Liver (tissue), 9 donors: ENCODE results near the gene PPME1. TPM values are rescaled to one million over a fixed set of nuclear protein-coding genes. Genes with fewer than 3 reads are reported as not detected.

ENCODE experiments used
- DNase-seq: peaks from one replicate; pipeline ENCODE4 v3.0.0-alpha.2; 2017; ENCODE audit warnings: low spot score
- H3K27ac ChIP-seq, 2 donors: one replicate each; pipeline ENCODE4 v1.7.0; 2013; ENCODE audit warnings: inconsistent platforms in 2 of 2, low read length in 2 of 2, control low read depth in 1 of 2, low read depth in 1 of 2, mild to moderate bottlenecking in 1 of 2
- H3K27me3 ChIP-seq, 4 donors: one replicate each; pipeline versions ENCODE4 v1.6.1 to v1.7.0; 2013; ENCODE audit warnings: low read length in 3 of 4, inconsistent platforms in 1 of 4, mild to moderate bottlenecking in 1 of 4, moderate library complexity in 1 of 4; ENCODE audit not compliant: control insufficient read depth in 4 of 4, insufficient read depth in 4 of 4
- H3K36me3 ChIP-seq, 4 donors: one replicate each; pipeline versions ENCODE4 v1.6.1 to v1.7.0; 2013; ENCODE audit warnings: low read length in 3 of 4, mild to moderate bottlenecking in 3 of 4, low read depth in 1 of 4, moderate library complexity in 1 of 4; ENCODE audit not compliant: control insufficient read depth in 4 of 4, insufficient read depth in 3 of 4
- H3K4me1 ChIP-seq, 4 donors: one replicate each; pipeline versions ENCODE4 v1.6.1 to v1.7.0; 2013; ENCODE audit warnings: low read length in 3 of 4, mild to moderate bottlenecking in 3 of 4, moderate library complexity in 1 of 4; ENCODE audit not compliant: control insufficient read depth in 4 of 4, insufficient read depth in 4 of 4
- H3K4me3 ChIP-seq, 3 donors: one replicate each; pipeline versions ENCODE4 v1.6.1 to v1.7.0; 2013; ENCODE audit warnings: low read length in 3 of 3, control low read depth in 1 of 3, low read depth in 1 of 3, mild to moderate bottlenecking in 1 of 3
- H3K9ac ChIP-seq, 2 donors: one replicate each; pipeline ENCODE4 v1.7.0; 2013; ENCODE audit warnings: low read length in 2 of 2, mild to moderate bottlenecking in 2 of 2, moderate library complexity in 2 of 2, control low read depth in 1 of 2, low read depth in 1 of 2
- H3K9me3 ChIP-seq, 4 donors: one replicate each; pipeline versions ENCODE4 v1.6.1 to v1.7.0; 2013; ENCODE audit warnings: low read length in 3 of 4; ENCODE audit not compliant: control insufficient read depth in 4 of 4
- EGR1 ChIP-seq, 2 donors: IDR thresholded peaks; 2 replicates each; pipeline ENCODE4 v1.6.1; 2016 to 2018; ENCODE audit warnings: antibody characterized with exemption in 2 of 2, low read depth in 2 of 2
- FOXA1 ChIP-seq: IDR thresholded peaks from 2 replicates; pipeline ENCODE4 v1.6.1; 2016; ENCODE audit warnings: antibody characterized with exemption
- FOXA2 ChIP-seq: IDR thresholded peaks from 2 replicates; pipeline ENCODE4 v1.6.1; 2016; ENCODE audit warnings: antibody characterized with exemption
- GABPA ChIP-seq, 2 donors: IDR thresholded peaks in 1 of 2; conservative IDR thresholded peaks in 1 of 2; 2 replicates each; pipeline ENCODE4 v1.6.1; 2016; ENCODE audit warnings: antibody characterized with exemption in 2 of 2, mild to moderate bottlenecking in 1 of 2, moderate library complexity in 1 of 2
- HNF4A ChIP-seq, 2 donors: conservative IDR thresholded peaks; 2 replicates each; pipeline ENCODE4 v1.6.1; 2016; ENCODE audit warnings: antibody characterized with exemption in 2 of 2, mild to moderate bottlenecking in 2 of 2
- HNF4G ChIP-seq: IDR thresholded peaks from 2 replicates; pipeline ENCODE4 v1.6.1; 2016; ENCODE audit warnings: antibody characterized with exemption
- JUND ChIP-seq, 2 donors: IDR thresholded peaks; 2 replicates each; pipeline ENCODE4 v1.6.1; 2016; ENCODE audit warnings: antibody characterized with exemption in 2 of 2
- MAX ChIP-seq: IDR thresholded peaks from 2 replicates; pipeline ENCODE4 v1.6.1; 2016; ENCODE audit warnings: antibody characterized with exemption
- NR2F2 ChIP-seq: IDR thresholded peaks from 2 replicates; pipeline ENCODE4 v1.6.1; 2016; ENCODE audit warnings: antibody characterized with exemption
- RAD21 ChIP-seq, 2 donors: IDR thresholded peaks; 2 replicates each; pipeline ENCODE4 v1.6.1; 2016; ENCODE audit warnings: antibody characterized with exemption in 2 of 2, mild to moderate bottlenecking in 2 of 2
- REST ChIP-seq: IDR thresholded peaks from 2 replicates; pipeline ENCODE4 v1.6.1; 2016; ENCODE audit warnings: antibody characterized with exemption, mild to moderate bottlenecking
- RXRA ChIP-seq, 2 donors: IDR thresholded peaks; 2 replicates each; pipeline ENCODE4 v1.6.1; 2017 to 2018; ENCODE audit warnings: antibody characterized with exemption in 2 of 2, mild to moderate bottlenecking in 1 of 2
- SP1 ChIP-seq: IDR thresholded peaks from 2 replicates; pipeline ENCODE4 v1.6.1; 2018; ENCODE audit warnings: antibody characterized with exemption, mild to moderate bottlenecking
- TAF1 ChIP-seq: conservative IDR thresholded peaks from 2 replicates; pipeline ENCODE4 v1.6.1; 2016; ENCODE audit warnings: antibody characterized with exemption, mild to moderate bottlenecking
- YY1 ChIP-seq: IDR thresholded peaks from 2 replicates; pipeline ENCODE4 v1.6.1; 2016; ENCODE audit warnings: antibody characterized with exemption, mild to moderate bottlenecking
- WGBS: extraction: QIAGEN DNeasy Blood & Tissue Kit; methylation state at CpG from one replicate; pipeline ENCODE4 v1.1.7; 2013; 5-methylcytosine and 5-hydroxymethylcytosine counted together
- polyA plus RNA-seq, 2 donors: library from polyadenylated mRNA; stranded (reverse) in 1 of 2; unstranded in 1 of 2; fragments of 200-250 nt in 1 of 2; fragments of >200 nt in 1 of 2; fragmentation: Nextera tagmentation in 1 of 2; extraction: Ambion mirVana in 1 of 2; gene quantifications; one replicate each; pipeline versions ENCODE4 v1.2.1 to v1.2.3, GENCODE V29; 2013 to 2015
- total RNA-seq, 2 donors: library from RNA; depleted of rRNA; stranded (reverse); fragments of >200 nt; gene quantifications; one replicate each; pipeline ENCODE4 v1.2.3, GENCODE V29; 2014
- TF ChIP-seq, protein P1 (sequence below): IDR thresholded peaks from 2 replicates; pipeline ENCODE4 v1.6.1; 2016; ENCODE audit warnings: antibody characterized with exemption
- TF ChIP-seq, protein P2 (sequence below): fragments of 150-350 bp; IDR thresholded peaks from 2 replicates; pipeline ENCODE4 v1.5.1; 2017; ENCODE audit warnings: improper control_type of control experiment, low read depth, low read length; ENCODE audit not compliant: missing input control
- TF ChIP-seq, protein P3 (sequence below): IDR thresholded peaks from 2 replicates; pipeline ENCODE4 v1.6.1; 2016; ENCODE audit warnings: antibody characterized with exemption
- donor health status: healthy.
- donor health status: healthy.
- donor health status: healthy.
- donor health status: healthy.
- donor health status: healthy.

The PPME1 gene
- total and polyA plus RNA-seq, 4 donors: 9.1 to 47.4 (median 13.6) TPM

GRCh38 chr11:74171997-74172396, 908 bp downstream of the PPME1 start:
- peak overlapping the region; percentile 71 to 90 (median 80) for H3K4me3 ChIP-seq
- DNase-seq: no peak
- H3K36me3 ChIP-seq: peaks cover 1 to 7% (median 4%) of the 10 kb centered on the region in 4 donors
- peak overlapping the region; percentile 85 to 87 for H3K9ac ChIP-seq
- no peaks in the 10 kb centered on the region for H3K9me3 ChIP-seq
- WGBS: 30% methylated on average over 5 of the region's 5 CpGs
- H3K27ac ChIP-seq: peak overlapping the region; percentile 88 to 92
- H3K4me1 ChIP-seq: peaks cover 5 to 22% (median 16%) of the 10 kb centered on the region in 4 donors
- H3K27me3 ChIP-seq: no peaks in the 10 kb centered on the region
- TF ChIP-seq, protein P1, sequence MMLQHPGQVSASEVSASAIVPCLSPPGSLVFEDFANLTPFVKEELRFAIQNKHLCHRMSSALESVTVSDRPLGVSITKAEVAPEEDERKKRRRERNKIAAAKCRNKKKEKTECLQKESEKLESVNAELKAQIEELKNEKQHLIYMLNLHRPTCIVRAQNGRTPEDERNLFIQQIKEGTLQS: no peak
- TF ChIP-seq, protein P2, sequence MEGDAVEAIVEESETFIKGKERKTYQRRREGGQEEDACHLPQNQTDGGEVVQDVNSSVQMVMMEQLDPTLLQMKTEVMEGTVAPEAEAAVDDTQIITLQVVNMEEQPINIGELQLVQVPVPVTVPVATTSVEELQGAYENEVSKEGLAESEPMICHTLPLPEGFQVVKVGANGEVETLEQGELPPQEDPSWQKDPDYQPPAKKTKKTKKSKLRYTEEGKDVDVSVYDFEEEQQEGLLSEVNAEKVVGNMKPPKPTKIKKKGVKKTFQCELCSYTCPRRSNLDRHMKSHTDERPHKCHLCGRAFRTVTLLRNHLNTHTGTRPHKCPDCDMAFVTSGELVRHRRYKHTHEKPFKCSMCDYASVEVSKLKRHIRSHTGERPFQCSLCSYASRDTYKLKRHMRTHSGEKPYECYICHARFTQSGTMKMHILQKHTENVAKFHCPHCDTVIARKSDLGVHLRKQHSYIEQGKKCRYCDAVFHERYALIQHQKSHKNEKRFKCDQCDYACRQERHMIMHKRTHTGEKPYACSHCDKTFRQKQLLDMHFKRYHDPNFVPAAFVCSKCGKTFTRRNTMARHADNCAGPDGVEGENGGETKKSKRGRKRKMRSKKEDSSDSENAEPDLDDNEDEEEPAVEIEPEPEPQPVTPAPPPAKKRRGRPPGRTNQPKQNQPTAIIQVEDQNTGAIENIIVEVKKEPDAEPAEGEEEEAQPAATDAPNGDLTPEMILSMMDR: no peak
- no peak for TF ChIP-seq YY1
- TF ChIP-seq, protein P3, sequence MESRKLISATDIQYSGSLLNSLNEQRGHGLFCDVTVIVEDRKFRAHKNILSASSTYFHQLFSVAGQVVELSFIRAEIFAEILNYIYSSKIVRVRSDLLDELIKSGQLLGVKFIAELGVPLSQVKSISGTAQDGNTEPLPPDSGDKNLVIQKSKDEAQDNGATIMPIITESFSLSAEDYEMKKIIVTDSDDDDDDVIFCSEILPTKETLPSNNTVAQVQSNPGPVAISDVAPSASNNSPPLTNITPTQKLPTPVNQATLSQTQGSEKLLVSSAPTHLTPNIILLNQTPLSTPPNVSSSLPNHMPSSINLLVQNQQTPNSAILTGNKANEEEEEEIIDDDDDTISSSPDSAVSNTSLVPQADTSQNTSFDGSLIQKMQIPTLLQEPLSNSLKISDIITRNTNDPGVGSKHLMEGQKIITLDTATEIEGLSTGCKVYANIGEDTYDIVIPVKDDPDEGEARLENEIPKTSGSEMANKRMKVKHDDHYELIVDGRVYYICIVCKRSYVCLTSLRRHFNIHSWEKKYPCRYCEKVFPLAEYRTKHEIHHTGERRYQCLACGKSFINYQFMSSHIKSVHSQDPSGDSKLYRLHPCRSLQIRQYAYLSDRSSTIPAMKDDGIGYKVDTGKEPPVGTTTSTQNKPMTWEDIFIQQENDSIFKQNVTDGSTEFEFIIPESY: no peak
- TF ChIP-seq GABPA (IDR thresholded peaks at IDR 0.05 in 1 of 2, conservative IDR thresholded peaks at IDR 0.05 in 1 of 2): no peak
- no peak for TF ChIP-seq EGR1 (IDR thresholded peaks at IDR 0.05; ENCODE audit: low read depth in 2 of 2)
- no peak for TF ChIP-seq NR2F2
- TF ChIP-seq JUND (IDR thresholded peaks at IDR 0.05): no peak
- TF ChIP-seq RAD21 (IDR thresholded peaks at IDR 0.05): no peak
- TF ChIP-seq HNF4G: no peak

DNA sequence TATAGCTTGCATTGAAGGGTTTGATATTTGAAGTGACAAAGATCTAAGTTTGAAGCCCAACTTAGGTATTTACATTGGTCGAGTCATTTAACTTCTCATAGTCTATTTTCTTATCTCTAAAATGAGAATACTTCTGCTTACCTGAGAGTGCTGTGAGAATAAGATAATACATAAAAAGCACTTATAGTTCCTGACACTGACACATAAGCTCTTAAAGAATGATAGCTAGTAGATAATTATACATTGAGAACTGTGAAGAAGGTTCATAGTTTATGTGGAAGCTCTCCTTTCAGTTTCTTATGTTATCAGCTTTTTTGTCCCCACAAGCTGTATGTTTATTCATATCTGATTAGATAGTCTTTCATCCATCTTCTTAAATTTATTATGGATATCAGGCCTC, 4.8 kb downstream of the PPME1 start:
- Histone ChIP-seq H3K4me3 (no peak overlapping the region), H3K9ac (no peak overlapping the region), H3K36me3 (no peaks in the 10 kb centered on the region), H3K27me3 (no peaks in the 10 kb centered on the region), H3K27ac (no peak overlapping the region), H3K9me3 (no peaks in the 10 kb centered on the region), H3K4me1 (peaks cover 1 to 14% (median 8%) of the 10 kb centered on the region in 4 donors)
- 87% methylated on average over 1 of the region's 1 CpG for WGBS
- DNase-seq: no peak
- TF ChIP-seq, protein P3: no peak
- TF ChIP-seq TAF1 (no peak), HNF4A (conservative IDR thresholded peaks at IDR 0.05) (no peak), SP1 (no peak), GABPA (IDR thresholded peaks at IDR 0.05 in 1 of 2, conservative IDR thresholded peaks at IDR 0.05 in 1 of 2) (no peak), RXRA (IDR thresholded peaks at IDR 0.05) (no peak), FOXA1 (no peak), REST (no peak), MAX (no peak), JUND (IDR thresholded peaks at IDR 0.05) (no peak), NR2F2 (no peak), EGR1 (IDR thresholded peaks at IDR 0.05; ENCODE audit: low read depth in 2 of 2) (no peak), FOXA2 (no peak), RAD21 (IDR thresholded peaks at IDR 0.05) (no peak), HNF4G (no peak), YY1 (no peak)
- TF ChIP-seq, protein P2: no peak
